HCEC 1CT (cell line): ENCODE measurements around the gene MOCS1.
A peak's percentile ranks its signal among the peaks of the same experiment; 100 is the strongest.

ENCODE experiments used
- DNase-seq: peaks from one replicate; pipeline ENCODE4 v3.0.0-alpha.2; 2017

The MOCS1 gene

GRCh38 chr6:39865011-39865888 is 69.0 kb downstream of the MOCS1 start:
- peak; percentile 46 for DNase-seq

- no peak for DNase-seq
These were observed 72.6 kb downstream of the MOCS1 start for GRCh38 chr6:39861663-39862062.

DNA sequence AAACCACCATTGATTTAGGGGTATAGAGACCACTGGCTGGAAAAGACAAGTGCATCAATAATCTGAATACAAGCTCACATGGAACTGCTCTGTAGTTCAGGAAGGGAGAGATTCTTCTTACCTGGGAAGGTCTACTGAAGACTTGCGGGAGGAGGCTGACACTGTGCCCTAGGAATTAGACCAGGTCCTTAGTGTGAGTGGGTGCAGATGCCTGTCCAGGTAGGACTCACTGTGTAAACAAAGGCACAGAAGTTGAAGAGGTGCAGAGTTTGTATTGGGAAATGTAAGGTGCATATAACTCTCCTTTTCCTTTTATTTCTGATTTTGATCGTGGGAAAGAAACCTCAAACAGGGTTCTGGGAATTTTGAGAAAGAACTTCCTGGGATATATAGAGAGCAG is 75.2 kb downstream of the MOCS1 start:
- DNase-seq: no peak

GRCh38 chr6:39855356-39855995 is 78.8 kb downstream of the MOCS1 start:
- DNase-seq: no peak
